Lower lobe of right lung (tissue), 2 donors: ENCODE results near the gene TREM1. TPM values are rescaled to one million over a fixed set of nuclear protein-coding genes. Genes with fewer than 3 reads are reported as not detected.

ENCODE experiments used
- ATAC-seq, 2 donors: fragments of 200-7000 bp; cut with Tn5 transposase; one replicate each; pipeline ENCODE4 v1.9.1; 2020 to 2022; ENCODE audit warnings: mild to moderate bottlenecking in 2 of 2, moderate library complexity in 2 of 2
- DNase-seq: peaks from one replicate; pipeline ENCODE4 v3.0.0-alpha.2; 2020
- H3K27ac ChIP-seq: fragments of 200-600 bp; one replicate; pipeline ENCODE4 v1.8.0; 2022
- H3K27me3 ChIP-seq: fragments of 200-600 bp; one replicate; pipeline ENCODE4 v1.8.0; 2022; ENCODE audit warnings: low read depth
- H3K36me3 ChIP-seq: fragments of 200-600 bp; one replicate; pipeline ENCODE4 v1.8.0; 2022; ENCODE audit warnings: mild to moderate bottlenecking
- H3K4me1 ChIP-seq: fragments of 200-600 bp; one replicate; pipeline ENCODE4 v1.8.0; 2022
- H3K4me3 ChIP-seq: fragments of 200-600 bp; one replicate; pipeline ENCODE4 v1.8.0; 2022; ENCODE audit warnings: mild to moderate bottlenecking
- H3K9me3 ChIP-seq: fragments of 200-600 bp; one replicate; pipeline ENCODE4 v1.8.0; 2022
- intact Hi-C: fragments of 100-400 bp; cut with DNase I; formaldehyde crosslinking; loops from one replicate; pipeline ENCODE4 v1.11.0; 2022
- total RNA-seq: library from RNA; stranded (reverse); fragmentation: NEBNext Ultra II Directional; extraction: Animal tissue kit (Norgen Biotek cat#: 25700); gene quantifications from one replicate; pipeline ENCODE4 v1.2.1, GENCODE V29; 2021
- TF ChIP-seq, protein P1 (sequence below): fragments of 200-600 bp; IDR thresholded peaks from one replicate; pipeline ENCODE4 v1.8.0; 2022; ENCODE audit warnings: antibody characterized with exemption, mild to moderate bottlenecking
- donor health status: DM: no; HTN: yes; CAD: no; lungs with severe emphysema.

The TREM1 gene
- total RNA-seq, 1 donor from 2014 or later: 160 TPM

GRCh38 chr6:41224800-41225199, 61.7 kb downstream of the TREM1 start:
- TF ChIP-seq, protein P1, sequence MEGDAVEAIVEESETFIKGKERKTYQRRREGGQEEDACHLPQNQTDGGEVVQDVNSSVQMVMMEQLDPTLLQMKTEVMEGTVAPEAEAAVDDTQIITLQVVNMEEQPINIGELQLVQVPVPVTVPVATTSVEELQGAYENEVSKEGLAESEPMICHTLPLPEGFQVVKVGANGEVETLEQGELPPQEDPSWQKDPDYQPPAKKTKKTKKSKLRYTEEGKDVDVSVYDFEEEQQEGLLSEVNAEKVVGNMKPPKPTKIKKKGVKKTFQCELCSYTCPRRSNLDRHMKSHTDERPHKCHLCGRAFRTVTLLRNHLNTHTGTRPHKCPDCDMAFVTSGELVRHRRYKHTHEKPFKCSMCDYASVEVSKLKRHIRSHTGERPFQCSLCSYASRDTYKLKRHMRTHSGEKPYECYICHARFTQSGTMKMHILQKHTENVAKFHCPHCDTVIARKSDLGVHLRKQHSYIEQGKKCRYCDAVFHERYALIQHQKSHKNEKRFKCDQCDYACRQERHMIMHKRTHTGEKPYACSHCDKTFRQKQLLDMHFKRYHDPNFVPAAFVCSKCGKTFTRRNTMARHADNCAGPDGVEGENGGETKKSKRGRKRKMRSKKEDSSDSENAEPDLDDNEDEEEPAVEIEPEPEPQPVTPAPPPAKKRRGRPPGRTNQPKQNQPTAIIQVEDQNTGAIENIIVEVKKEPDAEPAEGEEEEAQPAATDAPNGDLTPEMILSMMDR: no peak
- Histone ChIP-seq H3K9me3 (peaks cover 2% of the 10 kb centered on the region), H3K27me3 (peaks cover 6% of the 10 kb centered on the region), H3K36me3 (no peaks in the 10 kb centered on the region), H3K27ac (no peak overlapping the region), H3K4me1 (no peaks in the 10 kb centered on the region), H3K4me3 (no peak overlapping the region)
- ATAC-seq (no peak), DNase-seq (no peak)
- intact Hi-C loops: no loop called here

Other genes starting within 250 kb of the TREM1 start
- gene UNC5CL, start 247.5 kb downstream of the TREM1 start, total RNA-seq: 1.1 TPM
- not detected for gene TSPO2, start 244.2 kb downstream of the TREM1 start, total RNA-seq
- gene APOBEC2, start 233.5 kb downstream of the TREM1 start, total RNA-seq: 0.65 TPM
- gene OARD1, start 214.3 kb downstream of the TREM1 start, total RNA-seq: 28.7 TPM
- gene NFYA, start 213.7 kb downstream of the TREM1 start, total RNA-seq: 21.0 TPM
- 2.0 TPM for gene TREML1, start 132.3 kb downstream of the TREM1 start, total RNA-seq
- 58.5 TPM for gene TREM2, start 123.6 kb downstream of the TREM1 start, total RNA-seq
- 1.4 TPM for gene TREML2, start 85.5 kb downstream of the TREM1 start, total RNA-seq
- not detected for gene TREML4, start 58.3 kb downstream of the TREM1 start, total RNA-seq
- gene NCR2, start 48.9 kb upstream of the TREM1 start, total RNA-seq: not detected